ENCODE measurements around the gene FOS.
A peak's percentile ranks its signal among the peaks of the same experiment; 100 is the strongest.
"Not testable (repeated sequence)": the region's sequence is repeated elsewhere in the genome, so short reads cannot be mapped to it uniquely, and the experiment has no call there.

FOS gene

GRCh38 chr14:75295491-75296345, 17.1 kb downstream of the FOS start:
- peak in 1 of 2 experiments; percentile 79 for DNase-seq

GRCh38 chr14:75297411-75298040, 18.9 kb downstream of the FOS start:
- no peak for DNase-seq

GRCh38 chr14:75298187-75298965, 19.7 kb downstream of the FOS start:
- no peak for DNase-seq

GRCh38 chr14:75299059-75299458, 20.4 kb downstream of the FOS start:
- no peak for DNase-seq

- DNase-seq, result no peak
These were observed 20.9 kb downstream of the FOS start for GRCh38 chr14:75299576-75299975.

GRCh38 chr14:75301666-75302325, 23.2 kb downstream of the FOS start:
- no peak for DNase-seq

GRCh38 chr14:75303381-75303789, 24.8 kb downstream of the FOS start:
- DNase-seq, result peak; percentile 32 to 80

GRCh38 chr14:75306410-75306809, 27.8 kb downstream of the FOS start:
- DNase-seq, result not testable (repeated sequence)

- peak; percentile 50 to 84 for DNase-seq
These were observed 28.5 kb downstream of the FOS start for GRCh38 chr14:75306927-75307699.

GRCh38 chr14:75307700-75308379, 29.2 kb downstream of the FOS start:
- peak; percentile 56 to 91 for DNase-seq

- not testable (repeated sequence) for DNase-seq
These were observed 30.4 kb downstream of the FOS start for GRCh38 chr14:75308991-75309390.

GRCh38 chr14:75309561-75309960, 30.9 kb downstream of the FOS start:
- not testable (repeated sequence) for DNase-seq

- DNase-seq, result peak in 1 of 2 experiments; percentile 31
These were observed 31.9 kb downstream of the FOS start for GRCh38 chr14:75310295-75311111.

- DNase-seq, result no peak
These were observed 32.7 kb downstream of the FOS start for GRCh38 chr14:75311356-75311755.

GRCh38 chr14:75312341-75312740, 33.7 kb downstream of the FOS start:
- DNase-seq, result no peak

GRCh38 chr14:75313294-75313693, 34.7 kb downstream of the FOS start:
- DNase-seq, result no peak

GRCh38 chr14:75315144-75315543, 36.5 kb downstream of the FOS start:
- DNase-seq, result no peak

GRCh38 chr14:75317148-75317547, 38.5 kb downstream of the FOS start:
- no peak for DNase-seq

- no peak for DNase-seq
These were observed 39.7 kb downstream of the FOS start for GRCh38 chr14:75318353-75318752.

GRCh38 chr14:75319021-75319420, 40.4 kb downstream of the FOS start:
- no peak for DNase-seq

GRCh38 chr14:75320196-75320595, 41.6 kb downstream of the FOS start:
- DNase-seq, result no peak

All from NCI-H526 (cell line).